Stimulated activated CD8-positive, alpha-beta memory T cell treated with anti-CD3 and anti-CD28 coated beads, Interleukin-7, amount 100 ng/mL, for 4 hours (primary cell): Measurements from ENCODE around the gene IGFBP4.

Experiments
- DNase-seq, 2 donors: peaks; one replicate each; pipeline ENCODE4 v3.0.0-alpha.2; 2020; ENCODE audit warnings: low read depth in 2 of 2

The IGFBP4 gene

DNA sequence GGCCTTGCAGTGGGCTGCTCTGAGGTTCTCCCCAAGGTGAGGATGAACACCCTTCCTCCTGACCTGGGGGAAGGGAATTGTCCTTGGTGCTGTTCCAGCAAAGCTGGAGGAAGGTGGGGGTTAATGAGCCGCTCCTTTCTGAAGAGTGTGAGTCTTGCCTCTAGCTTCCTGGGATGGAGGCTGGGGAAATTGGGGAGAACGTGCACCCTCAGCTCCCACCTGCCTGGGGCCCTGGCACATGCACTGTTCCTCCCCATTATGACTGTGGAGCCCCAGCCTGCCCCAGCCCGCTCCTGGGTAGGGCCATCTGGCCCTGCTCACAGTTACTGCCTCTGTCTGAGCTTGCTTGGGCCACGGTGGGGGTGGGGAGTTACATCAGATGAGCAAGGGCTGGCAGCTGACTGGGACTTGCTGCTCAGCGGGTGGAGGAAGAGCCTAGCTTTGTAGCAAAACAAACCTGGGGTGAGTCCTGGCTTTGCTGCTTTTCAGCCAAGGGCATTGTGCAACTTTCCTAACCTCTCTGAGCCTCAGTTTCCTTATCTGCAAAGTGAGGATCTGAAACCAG lies 47.1 kb downstream of the IGFBP4 start:
- DNase-seq, result no peak

DNA sequence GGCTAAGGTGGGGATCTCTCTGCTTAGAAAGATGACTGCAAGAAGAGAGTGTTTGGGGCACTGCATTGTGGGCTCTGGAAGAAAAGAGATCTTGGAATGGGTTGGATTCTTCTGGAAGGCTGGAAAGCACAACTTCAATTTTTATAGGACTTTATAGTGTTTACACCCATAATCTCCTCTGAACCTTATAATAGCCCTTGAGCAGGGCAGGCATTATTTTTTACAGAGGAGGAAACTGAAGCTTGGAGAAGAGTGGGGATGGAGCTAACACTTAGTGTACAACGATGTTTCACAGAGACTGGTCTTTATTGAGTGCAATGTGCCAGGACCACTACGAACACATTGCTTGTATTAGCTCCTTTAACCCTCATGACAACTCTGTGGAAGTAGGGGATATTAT lies 47.7 kb downstream of the IGFBP4 start:
- DNase-seq, result no peak

DNA sequence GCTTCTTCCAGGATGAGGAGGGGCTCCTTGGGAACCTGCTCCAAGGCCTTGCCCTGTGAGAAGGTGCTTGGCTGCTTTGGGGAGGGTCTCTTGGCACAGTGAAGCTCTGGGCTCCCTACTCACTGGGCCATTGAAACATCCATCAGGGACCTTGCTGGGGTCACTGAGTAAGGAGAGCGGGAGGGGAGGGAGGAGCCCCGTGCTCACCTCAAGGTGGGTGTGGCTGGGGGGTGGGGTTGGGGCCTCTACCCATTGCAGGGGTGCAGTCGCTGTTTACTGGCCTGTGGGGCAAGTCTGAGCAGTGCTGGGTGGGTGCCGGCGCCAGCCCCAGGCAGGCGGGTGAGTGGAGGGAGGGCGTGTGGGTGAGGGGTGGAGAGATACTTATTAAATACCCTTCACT lies 48.2 kb downstream of the IGFBP4 start:
- DNase-seq, result no peak

DNA sequence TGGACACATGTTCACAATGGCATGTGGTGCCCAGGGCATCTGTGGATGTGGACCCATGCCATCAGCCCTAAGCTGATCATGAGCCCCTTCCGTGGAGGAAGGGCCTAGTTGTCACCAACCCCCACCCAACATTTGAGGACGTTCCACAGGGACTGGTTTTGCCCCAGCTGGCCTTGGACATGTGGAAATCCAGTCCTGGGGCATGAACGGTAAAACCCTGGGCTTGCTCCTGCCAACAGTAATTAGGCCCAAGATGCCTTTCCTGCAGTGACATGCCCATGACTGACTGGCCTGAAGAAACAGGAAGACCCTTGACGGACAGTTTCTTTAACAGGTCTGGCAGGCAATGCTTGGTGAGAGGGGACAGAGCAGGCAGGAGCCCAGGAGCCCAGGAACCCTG lies 50.4 kb downstream of the IGFBP4 start:
- no peak for DNase-seq

DNA sequence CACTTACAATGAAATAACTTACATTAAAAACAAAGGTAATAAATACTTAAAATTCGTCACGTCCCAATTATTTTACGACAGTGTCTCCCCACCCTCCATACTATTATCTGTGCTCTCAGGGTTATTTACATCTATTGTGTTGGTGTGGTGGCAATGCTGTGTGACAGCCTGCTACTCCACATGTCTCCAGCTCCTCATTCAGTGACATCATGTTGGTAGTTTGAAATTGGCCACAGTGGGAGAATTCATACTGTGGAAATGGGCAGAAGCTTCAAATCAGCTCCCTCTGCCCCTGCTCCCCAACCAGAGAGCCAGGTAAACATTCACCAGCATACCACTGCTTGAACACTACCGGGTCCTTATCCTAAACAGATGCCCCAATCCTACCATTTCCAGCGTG lies 51.9 kb downstream of the IGFBP4 start:
- no peak for DNase-seq

DNA sequence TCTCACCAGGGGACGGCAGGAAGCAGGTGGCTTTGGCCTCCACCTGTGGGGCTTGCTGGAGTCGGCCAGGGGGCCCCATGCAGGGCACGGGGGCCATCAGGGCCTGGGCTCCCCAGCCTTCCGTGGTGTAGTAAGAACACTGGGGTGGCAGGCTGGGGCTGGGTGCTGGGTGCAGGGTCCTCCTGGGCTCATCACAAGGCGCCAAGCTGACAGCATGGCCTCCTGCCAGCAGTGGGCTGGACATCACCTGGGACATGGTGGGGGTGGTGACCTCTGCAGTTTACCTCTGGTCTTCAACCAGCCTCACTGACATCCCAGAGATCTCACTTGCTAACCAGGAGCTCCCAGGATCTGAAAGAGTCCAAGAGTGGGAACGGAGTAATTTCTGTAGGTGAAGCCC lies 52.9 kb downstream of the IGFBP4 start:
- no peak for DNase-seq

DNA sequence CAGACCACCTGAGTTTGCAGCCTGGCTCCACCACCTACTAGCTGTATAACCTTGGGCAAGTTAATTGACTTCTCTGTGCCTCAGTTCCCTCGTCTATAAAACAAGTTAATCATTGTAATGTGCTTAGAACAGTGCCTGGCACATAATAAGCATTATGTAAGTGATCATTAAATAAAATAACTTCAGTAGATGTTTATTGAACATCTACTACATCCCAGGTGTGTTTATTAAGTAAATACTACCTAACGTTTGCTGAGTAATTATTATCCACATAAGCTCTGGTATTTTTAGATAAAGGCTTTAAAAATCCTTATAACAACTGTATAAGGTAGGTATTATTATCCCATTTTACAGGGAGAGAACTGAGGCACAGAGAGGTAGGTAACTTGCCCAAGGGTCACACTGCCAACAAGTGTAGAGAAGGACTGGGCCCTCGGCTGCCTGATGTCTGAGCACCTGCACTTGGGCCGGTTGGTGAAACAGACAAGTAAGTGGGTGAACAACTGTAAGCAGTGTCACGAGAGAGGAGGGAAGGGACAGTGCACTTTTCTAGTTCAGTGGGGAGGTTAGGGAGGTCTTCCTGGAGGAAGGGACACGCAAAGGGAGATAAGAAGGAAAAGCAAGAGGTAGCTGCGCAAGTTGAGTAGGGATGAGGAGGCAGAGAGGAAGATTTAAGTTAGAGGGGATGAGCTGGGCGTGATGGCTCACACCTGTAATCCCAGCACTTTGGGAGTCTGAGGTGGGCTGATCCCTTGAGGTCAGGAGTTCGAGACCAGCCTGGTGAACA lies 53.6 kb downstream of the IGFBP4 start:
- DNase-seq, result no peak

DNA sequence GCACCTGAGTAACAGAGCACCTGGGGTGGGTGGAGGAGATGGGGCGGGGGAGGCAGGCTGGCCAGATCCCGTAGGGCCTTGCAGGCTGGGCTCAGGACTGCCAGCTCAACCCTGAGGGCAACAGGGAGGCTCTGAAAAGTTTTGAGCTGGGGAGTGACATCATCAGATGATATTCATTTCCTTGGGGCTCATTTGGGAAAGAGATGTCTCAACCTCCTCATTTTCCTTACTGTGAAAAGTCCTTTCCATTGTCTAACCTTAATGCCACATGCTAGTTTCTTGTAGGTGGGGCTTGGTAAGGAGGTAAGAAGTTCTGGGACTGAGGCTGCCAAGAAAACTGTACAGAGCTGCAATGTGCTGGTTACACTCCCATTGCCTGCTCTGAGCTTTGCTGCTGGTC lies 54.4 kb downstream of the IGFBP4 start:
- no peak for DNase-seq

DNA sequence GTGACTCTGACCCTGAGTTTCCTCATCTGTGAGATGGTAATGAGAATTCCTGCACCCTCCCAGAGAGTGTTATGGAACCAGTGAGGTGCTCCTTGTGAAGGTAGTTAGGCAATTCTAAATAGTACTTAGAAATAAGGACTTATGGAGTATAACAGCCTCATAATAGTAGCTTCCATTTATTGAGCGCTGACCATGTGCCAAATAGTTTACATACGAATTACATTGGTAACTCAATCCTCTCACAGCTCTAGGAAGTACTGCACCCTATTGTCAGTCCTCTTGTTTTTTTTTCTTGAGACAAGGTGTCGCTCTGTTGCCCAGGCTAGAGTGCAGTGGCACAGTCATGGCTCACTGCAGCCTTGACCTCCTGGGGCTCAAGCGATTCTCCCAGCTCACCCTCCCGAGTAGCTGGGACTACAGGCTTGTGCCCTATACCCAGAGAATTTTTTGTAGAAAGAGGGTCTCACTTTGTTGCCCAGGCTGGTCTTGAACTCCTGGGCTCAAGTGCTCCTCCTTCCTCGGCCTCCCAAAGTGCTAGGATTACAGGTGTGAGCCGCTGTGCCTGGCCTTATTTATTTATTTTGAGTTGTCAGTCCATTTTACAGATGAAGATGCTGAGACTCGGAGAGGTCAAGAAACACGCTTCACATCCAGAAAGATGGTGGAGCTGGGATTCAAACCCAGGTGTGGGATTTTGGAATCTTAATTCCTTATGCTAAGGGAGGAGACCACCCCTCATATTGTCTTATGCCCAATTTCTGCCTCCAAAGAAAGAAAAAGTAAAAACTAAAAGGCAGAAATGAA lies 55.2 kb downstream of the IGFBP4 start:
- no peak for DNase-seq

DNA sequence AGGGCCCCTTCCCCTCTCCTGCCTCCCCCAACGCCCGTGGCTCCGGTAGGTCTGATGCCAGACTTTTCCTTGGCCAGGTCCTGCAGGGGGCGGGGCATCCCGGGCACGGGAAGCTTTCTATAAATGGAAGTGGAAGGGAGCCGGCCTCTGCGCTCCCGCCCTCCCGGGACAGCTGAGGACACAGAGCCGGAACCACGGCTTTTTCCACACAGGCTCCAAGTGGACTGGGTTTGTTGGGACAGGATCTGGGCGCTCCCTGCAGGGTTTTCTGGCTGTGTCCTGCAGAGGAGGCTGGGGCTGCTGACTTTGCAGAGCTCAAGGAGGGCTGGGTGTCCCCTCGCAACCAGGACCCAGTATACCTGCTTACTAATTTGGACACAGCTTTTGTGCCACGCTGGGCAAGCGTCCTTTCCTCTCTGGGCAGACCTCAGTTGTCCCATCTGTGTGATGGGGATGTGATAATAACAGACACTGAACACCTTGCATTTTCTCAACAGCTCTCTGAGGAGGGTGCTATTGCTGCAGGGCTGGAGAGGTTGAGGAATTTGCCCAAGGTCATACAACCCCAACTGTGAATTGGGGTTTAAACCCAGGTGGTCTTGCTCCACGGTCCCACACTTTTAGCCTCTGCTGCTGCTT lies 56.4 kb downstream of the IGFBP4 start:
- no peak for DNase-seq

DNA sequence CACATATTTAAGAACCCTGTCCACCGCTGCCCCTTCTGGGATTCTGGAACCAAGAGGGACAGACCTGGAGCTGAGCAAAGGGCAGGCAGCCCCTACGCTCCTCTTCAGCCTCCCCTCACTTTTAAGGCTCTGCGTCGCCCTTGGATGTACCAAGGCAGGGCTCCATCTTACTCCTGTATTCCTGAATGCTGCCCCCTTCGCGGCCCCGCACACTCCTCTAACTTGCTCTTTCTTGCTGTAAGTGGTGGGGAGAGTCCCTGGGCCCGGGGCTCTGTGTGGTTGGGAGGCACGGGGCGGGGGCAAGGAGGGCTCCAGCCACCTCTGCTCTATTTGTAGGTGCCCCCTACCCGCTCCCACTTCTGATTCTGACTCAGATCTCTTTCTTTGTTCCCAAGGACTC lies 56.9 kb downstream of the IGFBP4 start:
- DNase-seq, result no peak

DNA sequence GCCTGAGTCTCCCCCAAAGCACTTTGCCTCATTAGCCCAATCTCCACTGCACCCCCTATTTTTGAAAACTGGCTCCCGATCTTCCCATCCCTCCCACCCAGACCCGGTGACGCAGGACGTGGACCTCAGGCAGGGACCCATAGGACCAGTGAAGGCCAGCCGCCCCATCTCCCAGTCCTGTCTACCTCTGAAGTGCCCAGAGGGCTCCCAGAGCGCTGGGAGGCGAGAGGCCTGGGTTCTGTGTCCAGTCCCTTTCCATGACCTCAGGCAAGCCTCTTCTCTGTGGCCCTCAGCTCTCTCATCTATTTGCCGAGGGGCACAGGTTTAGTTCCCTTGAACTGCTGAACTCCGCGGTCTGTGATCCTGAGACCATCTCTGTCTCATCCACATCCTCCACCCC lies 57.5 kb downstream of the IGFBP4 start:
- DNase-seq, result no peak

DNA sequence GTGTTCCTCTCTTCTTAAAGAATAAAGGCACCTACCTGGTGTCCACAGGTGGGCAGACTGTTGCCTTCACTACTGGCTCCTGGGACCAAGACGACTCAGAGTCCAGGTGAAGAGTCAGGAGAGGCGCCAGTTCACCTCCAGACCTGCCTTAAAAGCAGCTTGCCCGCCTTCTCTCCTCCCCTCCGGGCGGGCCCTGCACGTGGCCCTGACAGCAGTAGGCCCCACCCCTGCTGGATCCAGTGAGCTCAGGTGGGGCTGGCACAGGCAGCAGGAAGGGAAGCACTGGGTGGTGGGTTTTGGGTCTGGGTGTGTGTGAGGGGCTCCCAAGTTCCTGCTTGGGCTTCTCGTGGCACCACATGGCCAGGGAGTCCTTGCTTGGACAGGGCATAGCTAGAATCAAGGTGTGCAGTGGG lies 58.3 kb downstream of the IGFBP4 start, which contains the start of gene TNS4:
TNS4 (minus strand) TSS at position 125 of the 413 bp plus-strand sequence. CDS start 5,198 bp downstream, outside the sequence.
- DNase-seq, result no peak

DNA sequence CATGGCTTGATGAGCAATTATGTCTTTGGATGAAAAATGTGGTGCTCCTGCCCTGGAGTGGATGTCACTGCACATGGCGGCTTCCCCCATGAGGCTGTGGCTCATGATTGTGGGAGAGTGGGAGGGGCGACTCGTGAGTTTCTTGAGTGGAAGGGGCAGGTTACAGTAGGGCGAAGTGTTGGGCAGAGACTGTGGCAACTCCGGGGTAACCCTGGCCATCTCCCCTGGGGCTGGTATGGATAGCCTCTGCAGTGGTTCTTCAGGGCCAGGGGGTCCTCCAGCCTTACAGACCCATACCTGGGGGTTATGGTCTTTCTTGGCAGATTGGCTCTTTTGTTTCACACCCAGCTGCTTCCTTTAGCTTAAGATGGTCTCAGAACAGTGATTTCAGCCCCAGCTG lies 59.5 kb downstream of the IGFBP4 start:
- DNase-seq, result no peak

DNA sequence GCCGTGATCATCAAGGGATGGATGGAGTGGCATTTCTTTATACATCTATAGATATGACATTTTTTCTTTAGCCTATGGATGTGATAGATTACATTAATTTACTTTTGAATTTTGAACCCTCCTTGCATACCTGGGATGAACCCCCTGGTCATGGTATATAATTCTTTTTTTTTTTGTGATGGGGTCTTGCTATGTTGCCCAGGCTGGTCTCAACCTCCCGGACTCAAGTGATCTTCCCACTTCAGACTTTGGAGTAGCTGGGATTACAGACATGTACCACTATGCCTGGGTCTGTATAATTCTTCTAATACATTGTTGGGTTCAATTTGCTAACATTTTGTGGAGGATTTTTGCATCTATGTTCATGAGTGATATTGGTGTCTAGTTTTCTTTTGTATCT lies 59.9 kb downstream of the IGFBP4 start:
- no peak for DNase-seq

DNA sequence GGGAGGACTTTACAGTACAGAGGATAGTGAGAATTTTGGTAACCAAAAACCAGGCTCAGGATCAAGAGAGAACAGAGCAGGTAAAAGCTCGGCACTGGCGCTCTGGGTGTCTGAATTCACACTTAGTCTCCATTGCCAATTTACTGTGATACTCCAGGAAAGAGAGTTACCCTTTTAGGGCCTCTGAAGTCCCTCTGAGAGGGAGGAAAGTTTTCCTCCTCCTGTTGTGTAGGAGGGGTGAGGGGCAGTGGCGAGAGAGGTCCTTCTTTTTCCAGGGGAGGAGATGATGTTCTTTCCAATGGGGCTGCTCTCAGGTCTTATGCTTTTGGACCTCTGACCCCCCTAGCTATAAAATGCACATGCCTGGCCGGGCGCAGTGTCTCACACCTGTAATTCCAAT lies 63.5 kb downstream of the IGFBP4 start:
- no peak for DNase-seq
